ENCODE measurements around the gene SLC2A9. TPM values are rescaled to one million over a fixed set of nuclear protein-coding genes. Genes with fewer than 3 reads are reported as not detected.

Gene SLC2A9
- total RNA-seq, 1 donor from 2014 or later: 6.2 TPM

DNA sequence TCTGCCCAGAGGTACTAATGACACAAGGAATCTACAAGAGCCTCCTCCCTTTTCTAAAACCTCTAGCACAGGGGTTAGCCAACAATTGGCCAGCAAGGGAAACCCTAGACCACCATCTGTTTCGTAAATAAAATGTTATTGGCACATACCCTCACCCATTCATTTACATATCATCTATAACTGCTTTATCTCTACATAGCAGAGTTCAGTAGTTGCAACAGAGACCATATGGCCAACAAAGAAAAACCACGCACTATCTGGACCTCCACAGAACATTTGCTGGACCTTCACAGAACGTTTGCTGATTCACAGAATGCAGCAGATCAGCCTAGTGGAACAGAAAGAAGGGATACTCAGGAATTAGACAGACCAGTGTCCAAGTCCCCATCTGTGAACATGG, 9.4 kb downstream of the SLC2A9 start:
- peaks cover 7 to 15% of the 10 kb centered on the region in 2 donors for H3K4me1 ChIP-seq
- no peak overlapping the region for H3K27ac ChIP-seq
- no peak for TF ChIP-seq CTCF (IDR thresholded peaks at IDR 0.05)
- H3K27me3 ChIP-seq: no peaks in the 10 kb centered on the region
- no peak for DNase-seq (ENCODE audit: low spot score in 2 of 2)
- intact Hi-C loops (cut with DNase I): no loop called here
- H3K9me3 ChIP-seq: no peaks in the 10 kb centered on the region
- H3K4me3 ChIP-seq: no peak overlapping the region
- no peaks in the 10 kb centered on the region for H3K36me3 ChIP-seq

DNA sequence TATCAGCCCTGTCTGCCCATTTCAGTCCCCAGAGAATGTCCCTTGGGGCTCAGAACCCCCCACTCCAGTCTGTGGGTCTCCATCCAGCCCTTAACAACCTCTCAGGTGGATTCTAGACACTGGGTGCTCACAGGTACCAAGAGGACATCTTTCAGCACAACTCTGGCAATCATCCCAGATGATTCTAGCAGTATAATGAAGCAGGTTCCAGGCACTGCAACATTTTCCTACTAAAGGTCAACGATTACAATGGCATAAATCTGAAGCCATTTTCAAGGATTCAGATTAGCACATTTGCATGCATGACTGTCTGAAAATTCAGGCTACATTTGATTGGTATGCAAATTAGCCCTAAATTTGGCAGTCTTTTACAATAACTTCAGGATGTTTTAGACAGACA, 10.0 kb downstream of the SLC2A9 start:
- Histone ChIP-seq H3K27ac (no peak overlapping the region), H3K4me3 (no peak overlapping the region), H3K9me3 (no peaks in the 10 kb centered on the region), H3K36me3 (no peaks in the 10 kb centered on the region), H3K4me1 (peaks cover 13 to 21% of the 10 kb centered on the region in 2 donors), H3K27me3 (no peaks in the 10 kb centered on the region)
- TF ChIP-seq CTCF (IDR thresholded peaks at IDR 0.05): no peak
- intact Hi-C loops (cut with DNase I): no loop called here
- no peak for DNase-seq (ENCODE audit: low spot score in 2 of 2)

GRCh38 chr4:10009861-10010500, 11.3 kb downstream of the SLC2A9 start:
- no peaks in the 10 kb centered on the region for H3K9me3 ChIP-seq
- no peak overlapping the region for H3K27ac ChIP-seq
- intact Hi-C loops (cut with DNase I): no loop called here
- H3K4me1 ChIP-seq: peaks cover 17 to 32% of the 10 kb centered on the region in 2 donors
- no peaks in the 10 kb centered on the region for H3K27me3 ChIP-seq
- H3K4me3 ChIP-seq: no peak overlapping the region
- no peak for TF ChIP-seq CTCF (IDR thresholded peaks at IDR 0.05)
- no peak for DNase-seq (ENCODE audit: low spot score in 2 of 2)
- H3K36me3 ChIP-seq: no peaks in the 10 kb centered on the region

GRCh38 chr4:10008609-10009005, 12.7 kb downstream of the SLC2A9 start:
- DNase-seq (ENCODE audit: low spot score in 2 of 2): no peak
- no peaks in the 10 kb centered on the region for H3K36me3 ChIP-seq
- H3K9me3 ChIP-seq: no peaks in the 10 kb centered on the region
- H3K4me3 ChIP-seq: no peak overlapping the region
- H3K27me3 ChIP-seq: no peaks in the 10 kb centered on the region
- peaks cover 17 to 32% of the 10 kb centered on the region in 2 donors for H3K4me1 ChIP-seq
- no peak overlapping the region for H3K27ac ChIP-seq
- intact Hi-C loops (cut with DNase I): no loop called here
- no peak for TF ChIP-seq CTCF (IDR thresholded peaks at IDR 0.05)

DNA sequence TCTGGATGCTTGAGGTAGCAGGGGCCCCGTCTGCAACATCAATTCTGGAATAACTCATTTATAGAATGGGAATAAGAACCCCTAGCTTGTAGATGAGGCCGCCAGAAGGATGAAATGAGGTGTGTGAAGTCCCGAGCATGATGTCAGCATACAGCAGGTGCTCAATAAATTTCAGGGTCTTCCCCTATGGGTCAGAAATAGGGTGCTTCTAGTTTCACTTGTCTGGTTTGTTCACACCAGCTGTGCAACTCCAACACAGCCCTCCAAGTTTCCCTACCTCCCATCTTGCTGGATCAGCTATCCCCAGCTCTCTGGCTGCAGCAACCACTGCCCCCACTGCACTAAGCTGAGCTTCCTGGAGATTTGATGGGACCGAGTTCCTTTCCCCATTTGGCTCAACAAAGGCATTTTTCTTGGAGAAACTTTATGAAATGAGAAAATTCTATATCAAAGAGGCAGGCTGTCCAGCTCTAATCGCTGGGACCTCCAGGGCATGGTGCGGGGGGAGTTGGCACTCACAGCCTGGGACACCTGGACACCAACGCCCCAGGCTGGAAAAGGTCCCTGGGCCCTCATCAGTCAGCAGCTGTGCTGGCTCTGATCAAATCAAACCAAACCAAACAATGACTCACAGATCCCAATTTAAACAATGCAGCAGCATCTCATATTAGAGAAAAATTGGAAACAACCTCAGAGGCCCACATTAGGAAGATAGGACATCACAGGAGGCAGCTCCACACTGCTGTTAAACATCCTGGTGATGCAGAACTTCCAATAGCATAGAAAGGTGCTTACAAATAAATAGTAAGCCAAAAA, 13.3 kb downstream of the SLC2A9 start:
- Histone ChIP-seq H3K27me3 (no peaks in the 10 kb centered on the region), H3K9me3 (no peaks in the 10 kb centered on the region), H3K4me1 (peaks cover 17 to 32% of the 10 kb centered on the region in 2 donors), H3K4me3 (no peak overlapping the region), H3K36me3 (no peaks in the 10 kb centered on the region), H3K27ac (no peak overlapping the region)
- DNase-seq (ENCODE audit: low spot score in 2 of 2): no peak
- no peak for TF ChIP-seq CTCF (IDR thresholded peaks at IDR 0.05)
- intact Hi-C loops (cut with DNase I): no loop called here
